Smooth muscle cell (in vitro differentiated cells): ENCODE results near the gene GARIN5B. TPM values are rescaled to one million over a fixed set of nuclear protein-coding genes. Genes with fewer than 3 reads are reported as not detected.

Source experiments
- DNase-seq: peaks from one replicate; lab custom pipeline; 2025; ENCODE audit not compliant: unreplicated experiment; lab: John Stamatoyannopoulos, UW
- H2AFZ ChIP-seq: fragments of 200-600 bp; sonication (generic); 2 replicates; pipeline ENCODE4 v1.6.0; 2016; ENCODE audit warnings: antibody characterized with exemption, low read depth, mild to moderate bottlenecking
- H3F3A ChIP-seq: fragments of 200-600 bp; sonication (generic); 2 replicates; pipeline ENCODE4 v1.6.0; 2017; ENCODE audit warnings: antibody characterized with exemption, low read depth
- H3K27ac ChIP-seq: fragments of 200-600 bp; sonication (generic); 2 replicates; pipeline ENCODE4 v1.5.1; 2016; ENCODE audit warnings: low read depth, mild to moderate bottlenecking
- H3K27me3 ChIP-seq: fragments of 200-600 bp; sonication (generic); 2 replicates; pipeline ENCODE4 v1.6.1; 2016; ENCODE audit warnings: low read depth, mild to moderate bottlenecking
- H3K36me3 ChIP-seq: fragments of 200-600 bp; sonication (generic); 2 replicates; pipeline ENCODE4 v1.5.1; 2016; ENCODE audit warnings: low read depth
- H3K4me1 ChIP-seq: fragments of 200-600 bp; sonication (generic); 2 replicates; pipeline ENCODE4 v1.5.1; 2016; ENCODE audit warnings: low read depth
- H3K4me2 ChIP-seq: fragments of 200-600 bp; sonication (generic); 2 replicates; pipeline ENCODE4 v1.6.0; 2016; ENCODE audit warnings: mild to moderate bottlenecking
- H3K4me3 ChIP-seq: fragments of 200-600 bp; sonication (generic); 2 replicates; pipeline ENCODE4 v1.5.1; 2016; ENCODE audit warnings: mild to moderate bottlenecking
- H3K79me2 ChIP-seq: fragments of 200-600 bp; sonication (generic); 2 replicates; pipeline ENCODE4 v1.6.0; 2016; ENCODE audit warnings: low read depth, mild to moderate bottlenecking
- H3K9ac ChIP-seq: fragments of 200-600 bp; sonication (generic); 2 replicates; pipeline ENCODE4 v1.6.0; 2016; ENCODE audit warnings: low read depth
- H3K9me3 ChIP-seq: fragments of 200-600 bp; sonication (generic); replicated peaks from 2 replicates; pipeline ENCODE4 v1.5.1; 2016; ENCODE audit warnings: low read depth
- H4K20me1 ChIP-seq: fragments of 200-600 bp; sonication (generic); 2 replicates; pipeline ENCODE4 v1.6.0; 2016; ENCODE audit warnings: low read depth
- WGBS: methylation state at CpG from one replicate; pipeline ENCODE4 v1.1.7; 2016; ENCODE audit warnings: low lambda C conversion rate; 5-methylcytosine and 5-hydroxymethylcytosine counted together
- polyA plus RNA-seq: library from polyadenylated mRNA; unstranded; fragments of >200 nt; fragmentation: Nextera tagmentation; extraction: Ambion mirVana; gene quantifications from 2 replicates; pipeline ENCODE4 v1.2.1, GENCODE V29; 2016
- total RNA-seq: library from RNA; depleted of rRNA; stranded (reverse); fragments of >200 nt; gene quantifications from 2 replicates; pipeline ENCODE4 v1.2.3, GENCODE V29; 2014
- TF ChIP-seq, protein P1 (sequence below): fragments of 200-600 bp; sonication (generic); IDR thresholded peaks from 2 replicates; pipeline ENCODE4 v1.5.1; 2017; ENCODE audit warnings: borderline replicate concordance, mild to moderate bottlenecking, antibody characterized with exemption; ENCODE audit not compliant: insufficient read depth, poor library complexity, severe bottlenecking

Gene GARIN5B
- total and polyA plus RNA-seq, 2 experiments from 2014 or later, result 0.07 TPM; not detected in 1

DNA sequence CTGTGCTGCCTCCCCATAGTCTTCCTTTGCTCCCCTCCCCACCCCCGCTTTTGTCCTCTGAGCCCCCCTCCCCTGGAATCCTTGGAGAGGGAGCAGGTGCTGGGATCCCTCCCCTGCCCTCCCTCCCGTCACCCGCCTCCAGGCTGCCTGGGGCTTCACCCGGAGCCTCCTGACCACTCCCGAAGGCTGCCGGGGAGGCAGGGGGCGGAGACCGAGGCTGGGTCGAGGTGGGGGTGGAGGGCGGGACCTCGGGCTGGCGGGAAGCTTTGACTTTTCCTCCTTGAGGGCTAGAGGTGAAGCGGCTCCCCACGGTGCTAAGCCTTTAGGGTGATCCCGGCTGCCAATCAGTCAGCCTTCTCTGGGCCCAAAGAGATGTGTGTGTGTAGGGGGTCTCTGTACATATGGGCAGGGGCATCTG is 21.9 kb downstream of the GARIN5B start:
- TF ChIP-seq, protein P1, sequence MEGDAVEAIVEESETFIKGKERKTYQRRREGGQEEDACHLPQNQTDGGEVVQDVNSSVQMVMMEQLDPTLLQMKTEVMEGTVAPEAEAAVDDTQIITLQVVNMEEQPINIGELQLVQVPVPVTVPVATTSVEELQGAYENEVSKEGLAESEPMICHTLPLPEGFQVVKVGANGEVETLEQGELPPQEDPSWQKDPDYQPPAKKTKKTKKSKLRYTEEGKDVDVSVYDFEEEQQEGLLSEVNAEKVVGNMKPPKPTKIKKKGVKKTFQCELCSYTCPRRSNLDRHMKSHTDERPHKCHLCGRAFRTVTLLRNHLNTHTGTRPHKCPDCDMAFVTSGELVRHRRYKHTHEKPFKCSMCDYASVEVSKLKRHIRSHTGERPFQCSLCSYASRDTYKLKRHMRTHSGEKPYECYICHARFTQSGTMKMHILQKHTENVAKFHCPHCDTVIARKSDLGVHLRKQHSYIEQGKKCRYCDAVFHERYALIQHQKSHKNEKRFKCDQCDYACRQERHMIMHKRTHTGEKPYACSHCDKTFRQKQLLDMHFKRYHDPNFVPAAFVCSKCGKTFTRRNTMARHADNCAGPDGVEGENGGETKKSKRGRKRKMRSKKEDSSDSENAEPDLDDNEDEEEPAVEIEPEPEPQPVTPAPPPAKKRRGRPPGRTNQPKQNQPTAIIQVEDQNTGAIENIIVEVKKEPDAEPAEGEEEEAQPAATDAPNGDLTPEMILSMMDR, result no peak
- H3K79me2 ChIP-seq, result peaks cover 15% of the 10 kb centered on the region

GRCh38 chr19:55340784-55341147 is 22.3 kb downstream of the GARIN5B start:
- H3F3A ChIP-seq, result no peaks in the 10 kb centered on the region
- peak overlapping the region; percentile 77 for H3K27ac ChIP-seq
- no peak overlapping the region for H2AFZ ChIP-seq

More for the DNA sequence above, 21.9 kb downstream of the GARIN5B start:
- DNase-seq, result no peak
- peaks cover 8% of the 10 kb centered on the region for H3K4me1 ChIP-seq
- no peak overlapping the region for H2AFZ ChIP-seq
- peak overlapping the region; percentile 99 for H3K4me2 ChIP-seq
- H3K36me3 ChIP-seq, result no peaks in the 10 kb centered on the region
- H3K27me3 ChIP-seq, result no peaks in the 10 kb centered on the region
- H3K9ac ChIP-seq, result peak overlapping the region; percentile 87
- peak overlapping the region; percentile 77 for H3K27ac ChIP-seq
- 11% methylated on average over 3 of the region's 15 CpGs for WGBS
- peak overlapping the region; percentile 69 for H3K4me3 ChIP-seq
- H4K20me1 ChIP-seq, result peaks cover 12% of the 10 kb centered on the region
- H3F3A ChIP-seq, result no peaks in the 10 kb centered on the region
- no peaks in the 10 kb centered on the region for H3K9me3 ChIP-seq

GRCh38 chr19:55339889-55340783 is 22.9 kb downstream of the GARIN5B start:
- TF ChIP-seq, protein P1, result no peak
- no peaks in the 10 kb centered on the region for H3K27me3 ChIP-seq
- peaks cover 15% of the 10 kb centered on the region for H3K79me2 ChIP-seq
- H3K9ac ChIP-seq, result peak overlapping the region; percentile 87
- H3K4me3 ChIP-seq, result peak overlapping the region; percentile 69
- no peak for DNase-seq
- 13% methylated on average over 8 of the region's 44 CpGs for WGBS
- no peaks in the 10 kb centered on the region for H3F3A ChIP-seq
- no peak overlapping the region for H2AFZ ChIP-seq
- peak overlapping the region; percentile 77 for H3K27ac ChIP-seq
- no peaks in the 10 kb centered on the region for H3K36me3 ChIP-seq
- peak overlapping the region; percentile 99 for H3K4me2 ChIP-seq
- peaks cover 12% of the 10 kb centered on the region for H4K20me1 ChIP-seq
- H3K9me3 ChIP-seq, result no peaks in the 10 kb centered on the region
- H3K4me1 ChIP-seq, result peaks cover 8% of the 10 kb centered on the region

More at GRCh38 chr19:55340784-55341147, 22.3 kb downstream of the GARIN5B start:
- TF ChIP-seq, protein P1, result no peak
- Histone ChIP-seq H3K4me3 (peak overlapping the region; percentile 69), H3K79me2 (peaks cover 15% of the 10 kb centered on the region), H3K9ac (peak overlapping the region; percentile 87), H3K4me1 (peaks cover 8% of the 10 kb centered on the region), H4K20me1 (peaks cover 12% of the 10 kb centered on the region), H3K36me3 (no peaks in the 10 kb centered on the region), H3K27me3 (no peaks in the 10 kb centered on the region), H3K9me3 (no peaks in the 10 kb centered on the region), H3K4me2 (peak overlapping the region; percentile 99)
- DNase-seq, result no peak
- WGBS, result 1% methylated on average over 13 of the region's 24 CpGs
